Kasumi-1 (cell line): ENCODE measurements around the gene NRG3.
"Not testable (repeated sequence)": the region's sequence is repeated elsewhere in the genome, so short reads cannot be mapped to it uniquely, and the experiment has no call there.

Experiments used
- DNase-seq, 2 experiments: peaks; one replicate each; lab custom pipeline; 2025; lab: John Stamatoyannopoulos, UW

Gene NRG3

DNA sequence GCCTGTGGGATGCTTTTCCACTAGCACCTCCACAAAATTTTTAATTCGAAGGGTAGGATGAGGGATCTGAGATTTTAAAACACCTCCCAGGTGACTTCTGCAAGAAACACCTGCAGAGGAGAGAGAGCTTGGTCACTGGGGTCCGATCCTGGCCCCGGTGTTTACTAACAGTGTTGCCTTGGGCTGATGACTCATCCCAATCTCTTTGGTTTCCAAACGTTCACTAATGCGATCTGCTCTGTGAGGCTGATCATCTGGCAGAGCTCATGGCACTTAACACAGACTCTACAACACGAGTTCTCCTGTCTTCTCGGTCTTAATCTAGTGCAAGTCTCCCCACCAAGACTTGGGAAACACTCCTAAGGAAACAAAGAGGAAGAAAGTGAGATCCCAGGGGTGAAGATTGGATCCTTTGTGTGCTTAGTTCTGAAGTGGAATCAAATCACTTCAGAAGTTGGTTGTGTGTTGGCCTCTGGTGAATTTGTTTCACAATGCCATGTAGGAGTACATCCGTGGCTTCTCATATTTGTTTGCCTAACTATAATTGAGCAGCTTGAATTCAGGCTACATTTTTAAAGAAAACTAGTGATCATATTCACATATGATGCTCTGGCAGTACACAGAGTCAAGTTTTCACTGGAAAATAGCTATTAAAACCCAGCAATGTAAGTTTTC, 407.9 kb downstream of the NRG3 start:
- DNase-seq, result no peak

- DNase-seq, result no peak
These were observed 409.2 kb downstream of the NRG3 start for GRCh38 chr10:82284180-82284579.

GRCh38 chr10:82288461-82288881, 413.5 kb downstream of the NRG3 start:
- DNase-seq, result no peak

- no peak for DNase-seq
These were observed 415.0 kb downstream of the NRG3 start for GRCh38 chr10:82289945-82290344.

DNA sequence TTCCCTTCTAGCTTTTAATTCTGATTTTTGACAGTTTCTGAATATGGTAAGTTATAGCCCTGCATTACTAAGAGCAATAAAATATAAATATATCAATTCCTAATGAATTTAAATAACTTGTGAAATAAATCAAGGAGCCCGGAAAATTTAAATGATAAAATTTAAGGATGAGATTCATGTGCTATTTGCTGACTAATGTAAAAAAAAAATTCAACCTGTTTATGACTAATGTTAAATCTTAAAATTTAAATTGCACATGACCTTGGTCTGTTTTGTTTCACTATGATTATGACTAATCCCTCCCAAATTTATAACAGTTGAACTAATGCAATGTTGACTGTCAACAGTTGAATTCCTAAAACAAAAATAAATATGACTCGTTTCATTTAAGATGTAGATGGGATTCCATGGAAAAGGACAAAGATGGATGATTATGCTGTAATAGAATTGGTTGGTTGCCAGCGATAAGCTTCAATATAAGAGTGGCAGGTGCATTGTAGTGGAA, 419.9 kb downstream of the NRG3 start:
- no peak for DNase-seq

DNA sequence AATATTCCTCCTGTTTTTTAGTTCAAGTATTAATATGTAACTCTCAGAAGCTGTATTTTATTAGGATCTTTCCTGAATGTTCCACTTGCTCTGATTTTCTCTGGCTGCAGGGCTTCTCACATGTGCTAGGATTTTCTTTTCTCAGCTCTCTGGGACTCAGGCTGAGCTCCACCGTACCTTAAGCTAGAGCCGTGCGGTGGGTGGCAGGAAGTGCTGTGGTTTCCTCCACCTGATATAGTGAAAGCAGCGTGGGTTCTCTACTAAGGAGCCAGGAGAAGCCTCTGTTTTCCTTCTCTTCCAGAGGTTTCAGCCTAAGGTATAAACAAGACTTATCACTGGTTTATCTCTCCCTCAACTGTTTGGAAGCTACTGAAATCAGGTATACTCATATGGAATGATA, 433.6 kb downstream of the NRG3 start:
- DNase-seq, result no peak

DNA sequence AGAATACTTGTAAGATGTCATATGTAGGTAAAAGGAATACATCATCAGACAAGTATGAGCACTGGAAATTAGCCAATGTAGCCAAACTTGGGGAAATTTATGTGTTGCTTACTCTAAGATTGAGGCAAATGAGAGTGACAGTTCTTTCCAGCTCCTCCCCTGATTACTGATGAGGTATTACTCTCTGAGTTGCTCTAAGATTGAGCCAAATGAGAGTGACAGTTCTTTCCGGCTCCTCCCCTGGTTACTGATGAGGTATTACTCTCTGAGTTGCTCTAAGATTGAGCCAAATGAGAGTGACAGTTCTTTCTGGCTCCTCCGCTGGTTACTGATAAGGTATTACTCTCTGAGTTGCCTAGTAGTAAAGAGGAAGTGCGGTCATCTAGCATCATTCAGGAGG, 435.8 kb downstream of the NRG3 start:
- DNase-seq, result no peak

DNA sequence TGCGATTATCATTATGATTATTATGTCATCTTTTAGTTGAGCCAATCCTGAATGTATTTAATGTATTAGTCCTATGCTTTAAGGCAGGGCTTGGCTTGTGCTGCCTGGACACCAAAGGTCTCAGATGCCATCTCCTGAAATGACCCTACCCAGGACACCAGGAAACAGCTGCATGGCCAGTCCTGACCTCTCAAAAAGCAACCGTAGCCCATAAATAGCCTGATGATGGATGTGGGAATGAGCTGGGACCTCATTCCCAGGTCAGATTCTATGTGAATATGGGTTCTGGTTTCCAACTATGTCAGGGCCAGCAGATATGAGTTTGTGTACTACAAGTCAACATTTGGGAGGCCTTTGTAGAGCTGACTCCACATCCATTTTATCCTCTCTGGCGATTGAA, 438.4 kb downstream of the NRG3 start:
- no peak for DNase-seq

- no peak for DNase-seq
These were observed 443.5 kb downstream of the NRG3 start for GRCh38 chr10:82318534-82318933.

GRCh38 chr10:82319074-82319473, 444.1 kb downstream of the NRG3 start:
- no peak for DNase-seq

GRCh38 chr10:82319562-82319961, 444.6 kb downstream of the NRG3 start:
- DNase-seq, result no peak

DNA sequence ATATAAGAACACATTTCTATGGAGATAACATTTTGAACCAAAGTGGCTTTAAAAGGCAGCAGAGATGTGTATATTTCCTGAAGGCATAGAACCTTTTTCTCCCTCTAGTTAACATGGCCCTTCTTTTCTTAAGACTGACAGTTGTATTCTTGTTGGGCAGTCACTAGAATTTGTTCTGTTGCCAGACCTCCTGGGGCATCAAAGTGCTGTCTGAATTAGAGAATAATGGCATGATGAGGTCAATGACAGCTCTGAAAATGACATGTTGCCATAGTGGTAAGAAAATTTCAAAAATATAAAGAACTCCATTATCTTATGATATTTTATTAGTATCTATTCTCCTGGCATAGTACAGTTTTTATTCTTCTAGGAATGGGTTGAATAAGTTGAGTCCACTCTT, 446.7 kb downstream of the NRG3 start:
- DNase-seq, result no peak

DNA sequence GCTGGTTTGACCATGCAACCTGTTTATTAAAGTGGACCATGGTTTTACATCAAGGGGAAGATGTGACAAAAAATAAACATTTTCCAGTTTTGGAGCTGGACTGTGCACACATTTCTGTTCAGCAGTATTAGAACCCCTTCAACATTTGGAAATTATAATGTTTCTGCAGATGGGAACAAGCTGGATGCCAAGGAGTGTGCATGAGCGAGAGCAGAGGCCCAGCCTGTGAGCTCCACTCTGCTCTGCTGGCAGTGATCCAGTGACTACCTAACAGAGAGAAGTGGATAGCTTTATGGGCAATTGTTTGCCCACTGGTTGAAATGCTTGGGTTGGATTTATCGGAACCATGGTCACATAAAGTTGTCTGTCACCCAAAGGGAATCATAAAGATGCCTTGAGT, 456.7 kb downstream of the NRG3 start:
- DNase-seq, result no peak

DNA sequence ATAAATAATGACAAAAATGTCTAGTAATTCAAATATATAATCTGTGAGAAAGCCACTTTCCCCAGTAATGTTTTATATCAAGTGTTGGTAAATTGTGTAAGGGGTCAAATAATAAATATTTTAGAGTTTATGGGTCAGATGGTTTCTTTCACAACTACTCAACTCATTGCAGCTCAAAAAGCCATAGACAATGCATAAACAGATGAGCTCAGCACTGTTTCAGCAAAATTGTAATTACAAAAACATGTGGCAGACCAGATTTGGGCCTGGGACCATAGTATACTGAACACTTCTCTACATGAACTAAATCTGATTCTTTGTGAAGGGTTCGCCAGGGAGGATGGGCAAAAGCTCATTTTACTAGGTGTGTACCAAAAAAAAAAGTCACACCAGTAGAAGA, 460.8 kb downstream of the NRG3 start:
- no peak for DNase-seq

DNA sequence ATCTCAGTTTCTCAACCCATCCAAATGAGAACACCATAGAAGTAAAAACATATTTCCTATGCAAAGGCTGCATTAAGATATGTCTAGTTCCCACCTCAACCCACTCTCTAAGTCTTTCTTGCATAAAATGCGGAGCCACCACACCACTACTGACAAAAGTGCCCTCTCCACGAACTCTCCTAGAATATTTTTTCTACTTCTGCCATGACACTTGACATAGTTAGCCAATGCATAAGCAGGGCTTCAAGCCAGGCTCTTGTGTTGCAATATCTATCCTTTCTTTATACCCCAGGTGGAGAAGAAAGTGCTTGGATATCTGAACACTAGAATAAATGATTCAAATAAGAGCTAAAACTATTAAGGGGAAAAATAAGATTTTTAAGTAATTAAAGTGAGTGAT, 465.2 kb downstream of the NRG3 start:
- no peak for DNase-seq

DNA sequence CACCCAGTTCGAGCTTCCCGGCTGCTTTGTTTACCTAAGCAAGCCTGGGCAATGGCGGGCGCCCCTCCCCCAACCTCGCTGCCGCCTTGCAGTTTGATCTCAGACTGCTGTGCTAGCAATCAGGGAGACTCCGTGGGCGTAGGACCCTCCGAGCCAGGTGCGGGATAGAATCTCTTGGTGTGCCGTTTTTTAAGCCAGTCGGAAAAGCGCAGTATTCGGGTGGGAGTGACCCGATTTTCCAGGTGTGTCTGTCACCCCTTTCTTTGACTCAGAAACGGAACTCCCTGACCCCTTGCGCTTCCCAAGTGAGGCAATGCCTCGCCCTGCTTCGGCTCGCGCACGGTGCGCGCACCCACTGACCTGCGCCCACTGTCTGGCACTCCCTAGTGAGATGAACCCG, 474.6 kb downstream of the NRG3 start:
- DNase-seq, result not testable (repeated sequence)

DNA sequence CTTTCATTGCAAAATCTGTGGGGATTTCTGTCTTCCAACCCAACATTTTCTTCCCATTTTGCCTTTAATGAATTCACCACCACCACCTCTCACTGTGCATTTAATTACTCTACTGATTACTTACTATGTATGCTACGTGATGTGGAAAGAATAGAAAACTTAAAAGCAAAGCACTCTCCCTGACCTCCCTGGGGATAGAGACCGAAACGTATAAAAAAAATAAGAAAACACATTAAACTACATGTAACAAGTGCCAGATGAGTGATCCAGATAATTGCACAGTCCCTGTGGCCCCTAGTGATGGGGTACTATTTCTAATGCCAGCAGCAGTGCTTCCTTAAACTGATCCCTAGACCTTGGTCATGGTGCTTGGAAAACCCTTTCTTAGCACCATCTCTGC, 478.4 kb downstream of the NRG3 start:
- no peak for DNase-seq

DNA sequence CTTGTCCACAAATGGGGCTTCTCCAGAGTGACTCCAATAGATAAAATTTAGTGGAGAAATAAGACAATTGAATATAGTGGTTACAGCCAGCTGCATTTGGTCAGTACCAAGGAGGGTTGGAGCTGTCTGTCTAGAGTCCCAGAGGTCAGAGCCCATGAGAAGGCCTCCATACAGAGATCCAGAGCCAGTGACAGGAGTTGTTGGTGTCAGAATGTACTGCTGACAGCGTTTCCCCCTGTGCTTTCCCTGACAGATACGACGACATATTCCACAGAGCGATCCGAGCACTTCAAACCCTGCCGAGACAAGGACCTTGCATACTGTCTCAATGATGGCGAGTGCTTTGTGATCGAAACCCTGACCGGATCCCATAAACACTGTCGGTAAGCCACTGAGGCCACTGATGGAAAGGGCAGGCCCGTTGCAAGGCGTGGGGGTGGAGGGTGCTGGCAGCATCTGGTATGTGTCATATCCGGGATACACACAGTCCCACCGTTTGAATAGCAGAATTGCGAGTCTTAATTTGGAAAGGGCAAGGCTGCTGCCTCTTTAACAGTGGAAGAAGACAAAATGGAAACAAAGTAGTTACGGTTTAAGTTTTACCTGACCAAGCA, 483.6 kb downstream of the NRG3 start:
- DNase-seq, result no peak

- DNase-seq, result no peak
These were observed 486.3 kb downstream of the NRG3 start for GRCh38 chr10:82361256-82361655.

DNA sequence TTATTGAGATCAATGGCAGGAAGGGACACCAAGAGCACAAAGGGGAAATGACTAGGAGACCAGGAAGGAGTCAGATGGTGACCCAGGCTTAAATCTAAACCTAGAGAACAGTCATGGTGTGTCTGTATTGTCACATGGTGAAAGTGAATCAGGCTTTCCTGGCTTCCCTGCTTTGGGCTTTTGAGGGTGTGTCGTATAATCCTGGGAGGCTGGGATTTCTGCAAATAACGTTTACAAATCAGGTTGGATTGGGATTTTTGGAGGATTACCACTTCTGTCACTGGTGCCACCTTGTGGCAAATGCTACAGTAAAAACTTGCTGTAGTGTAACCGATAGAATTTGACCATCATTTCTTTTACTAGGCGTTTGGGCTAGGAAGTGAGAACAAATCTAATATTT, 502.6 kb downstream of the NRG3 start:
- no peak for DNase-seq

- no peak for DNase-seq
These were observed 503.2 kb downstream of the NRG3 start for GRCh38 chr10:82378146-82378545.

GRCh38 chr10:82383350-82383749, 508.4 kb downstream of the NRG3 start:
- DNase-seq, result no peak

GRCh38 chr10:82390866-82391658, 516.1 kb downstream of the NRG3 start:
- no peak for DNase-seq
